Measurements from ENCODE around the gene FHIP1B. TPM values are rescaled to one million over a fixed set of nuclear protein-coding genes. Genes with fewer than 3 reads are reported as not detected.

The FHIP1B gene
- total RNA-seq, 1 donor from 2014 or later: 25.3 TPM

- no peak for DNase-seq
- peaks cover 2% of the 10 kb centered on the region for H3K27me3 Mint-ChIP-seq (ENCODE audit: unreplicated experiment)
- H3K4me1 Mint-ChIP-seq (ENCODE audit: low read depth, unreplicated experiment): peaks cover 8% of the 10 kb centered on the region
- no peak overlapping the region for H3K4me3 Mint-ChIP-seq (ENCODE audit: unreplicated experiment)
- TF ChIP-seq, protein P1, sequence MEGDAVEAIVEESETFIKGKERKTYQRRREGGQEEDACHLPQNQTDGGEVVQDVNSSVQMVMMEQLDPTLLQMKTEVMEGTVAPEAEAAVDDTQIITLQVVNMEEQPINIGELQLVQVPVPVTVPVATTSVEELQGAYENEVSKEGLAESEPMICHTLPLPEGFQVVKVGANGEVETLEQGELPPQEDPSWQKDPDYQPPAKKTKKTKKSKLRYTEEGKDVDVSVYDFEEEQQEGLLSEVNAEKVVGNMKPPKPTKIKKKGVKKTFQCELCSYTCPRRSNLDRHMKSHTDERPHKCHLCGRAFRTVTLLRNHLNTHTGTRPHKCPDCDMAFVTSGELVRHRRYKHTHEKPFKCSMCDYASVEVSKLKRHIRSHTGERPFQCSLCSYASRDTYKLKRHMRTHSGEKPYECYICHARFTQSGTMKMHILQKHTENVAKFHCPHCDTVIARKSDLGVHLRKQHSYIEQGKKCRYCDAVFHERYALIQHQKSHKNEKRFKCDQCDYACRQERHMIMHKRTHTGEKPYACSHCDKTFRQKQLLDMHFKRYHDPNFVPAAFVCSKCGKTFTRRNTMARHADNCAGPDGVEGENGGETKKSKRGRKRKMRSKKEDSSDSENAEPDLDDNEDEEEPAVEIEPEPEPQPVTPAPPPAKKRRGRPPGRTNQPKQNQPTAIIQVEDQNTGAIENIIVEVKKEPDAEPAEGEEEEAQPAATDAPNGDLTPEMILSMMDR (IDR thresholded peaks at IDR 0.05; ENCODE audit: partially characterized antibody, unreplicated experiment): no peak
- H3K36me3 Mint-ChIP-seq (ENCODE audit: unreplicated experiment): no peaks in the 10 kb centered on the region
- no peaks in the 10 kb centered on the region for H3K9me3 Mint-ChIP-seq (ENCODE audit: unreplicated experiment)
- no peak overlapping the region for H3K27ac Mint-ChIP-seq (ENCODE audit: unreplicated experiment)
Measured at GRCh38 chr11:6270584-6271246, 36.3 kb upstream of the FHIP1B start.

DNA sequence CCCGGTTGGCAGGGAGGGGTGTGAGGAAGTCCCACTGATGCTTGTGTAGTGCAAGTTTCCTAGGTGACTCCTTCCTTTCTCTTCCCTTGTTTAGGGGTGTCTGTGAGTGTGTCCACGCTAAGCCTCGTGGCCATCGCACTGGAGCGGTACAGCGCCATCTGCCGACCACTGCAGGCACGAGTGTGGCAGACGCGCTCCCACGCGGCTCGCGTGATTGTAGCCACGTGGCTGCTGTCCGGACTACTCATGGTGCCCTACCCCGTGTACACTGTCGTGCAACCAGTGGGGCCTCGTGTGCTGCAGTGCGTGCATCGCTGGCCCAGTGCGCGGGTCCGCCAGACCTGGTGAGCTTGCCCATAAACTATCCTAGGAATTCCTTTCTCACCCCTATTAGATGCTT is 35.6 kb upstream of the FHIP1B start:
- Mint-ChIP-seq H3K27ac (ENCODE audit: unreplicated experiment) (no peak overlapping the region), H3K36me3 (ENCODE audit: unreplicated experiment) (no peaks in the 10 kb centered on the region), H3K4me3 (ENCODE audit: unreplicated experiment) (no peak overlapping the region), H3K4me1 (ENCODE audit: low read depth, unreplicated experiment) (peaks cover 8% of the 10 kb centered on the region), H3K9me3 (ENCODE audit: unreplicated experiment) (no peaks in the 10 kb centered on the region), H3K27me3 (ENCODE audit: unreplicated experiment) (peaks cover 2% of the 10 kb centered on the region)
- no peak for DNase-seq
- TF ChIP-seq, protein P1 (IDR thresholded peaks at IDR 0.05; ENCODE audit: partially characterized antibody, unreplicated experiment): no peak

DNA sequence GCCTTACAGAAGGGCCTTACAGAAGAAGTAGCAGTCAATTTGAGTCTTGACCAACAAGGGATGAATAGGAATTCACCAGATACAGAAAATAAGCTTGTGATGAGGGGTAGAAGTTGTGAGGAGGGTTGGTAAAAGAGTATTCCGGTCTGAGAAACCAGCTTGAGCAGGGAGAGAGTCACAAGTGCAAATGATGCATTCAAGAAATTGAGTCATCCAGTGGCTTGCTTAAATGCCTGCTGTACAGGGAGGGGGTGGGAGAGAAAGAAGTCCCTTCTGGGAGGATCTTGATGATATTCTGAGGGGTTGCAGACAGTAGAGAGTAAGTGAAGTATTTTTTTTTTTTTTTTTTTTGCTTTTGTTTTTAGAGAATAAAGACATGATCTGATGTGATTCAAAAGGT is 34.4 kb upstream of the FHIP1B start:
- Mint-ChIP-seq H3K36me3 (ENCODE audit: unreplicated experiment) (no peaks in the 10 kb centered on the region), H3K4me1 (ENCODE audit: low read depth, unreplicated experiment) (peaks cover 8% of the 10 kb centered on the region), H3K27ac (ENCODE audit: unreplicated experiment) (no peak overlapping the region), H3K27me3 (ENCODE audit: unreplicated experiment) (peaks cover 2% of the 10 kb centered on the region), H3K9me3 (ENCODE audit: unreplicated experiment) (no peaks in the 10 kb centered on the region), H3K4me3 (ENCODE audit: unreplicated experiment) (no peak overlapping the region)
- DNase-seq: no peak
- TF ChIP-seq, protein P1 (IDR thresholded peaks at IDR 0.05; ENCODE audit: partially characterized antibody, unreplicated experiment): no peak

DNA sequence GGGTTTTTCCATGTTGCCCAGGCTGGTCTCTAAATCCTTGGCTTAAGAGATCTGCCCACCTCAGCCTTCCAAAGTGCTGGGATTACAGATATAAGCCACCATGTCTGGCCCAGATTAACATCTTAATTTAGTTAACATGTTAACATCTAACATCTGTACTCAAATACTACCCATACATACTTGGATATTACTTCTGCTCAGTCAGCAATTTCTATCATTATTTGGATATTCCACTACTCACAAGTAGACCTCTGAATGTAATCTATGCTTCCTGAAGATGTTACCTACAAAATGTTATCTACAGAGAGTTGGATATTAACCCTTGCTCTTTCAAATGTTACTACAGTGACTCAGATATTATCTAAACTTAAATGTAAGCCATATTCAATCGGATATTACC is 29.2 kb upstream of the FHIP1B start:
- no peaks in the 10 kb centered on the region for H3K27me3 Mint-ChIP-seq (ENCODE audit: unreplicated experiment)
- H3K36me3 Mint-ChIP-seq (ENCODE audit: unreplicated experiment): no peaks in the 10 kb centered on the region
- no peak for DNase-seq
- TF ChIP-seq, protein P1 (IDR thresholded peaks at IDR 0.05; ENCODE audit: partially characterized antibody, unreplicated experiment): no peak
- H3K9me3 Mint-ChIP-seq (ENCODE audit: unreplicated experiment): peaks cover 1% of the 10 kb centered on the region
- H3K4me1 Mint-ChIP-seq (ENCODE audit: low read depth, unreplicated experiment): no peaks in the 10 kb centered on the region
- no peak overlapping the region for H3K4me3 Mint-ChIP-seq (ENCODE audit: unreplicated experiment)
- no peak overlapping the region for H3K27ac Mint-ChIP-seq (ENCODE audit: unreplicated experiment)

GRCh38 chr11:6260207-6260726 is 25.8 kb upstream of the FHIP1B start:
- Mint-ChIP-seq H3K4me1 (ENCODE audit: low read depth, unreplicated experiment) (no peaks in the 10 kb centered on the region), H3K9me3 (ENCODE audit: unreplicated experiment) (peaks cover 1% of the 10 kb centered on the region), H3K27ac (ENCODE audit: unreplicated experiment) (no peak overlapping the region), H3K4me3 (ENCODE audit: unreplicated experiment) (no peak overlapping the region), H3K36me3 (ENCODE audit: unreplicated experiment) (no peaks in the 10 kb centered on the region), H3K27me3 (ENCODE audit: unreplicated experiment) (peaks cover 2% of the 10 kb centered on the region)
- TF ChIP-seq, protein P1 (IDR thresholded peaks at IDR 0.05; ENCODE audit: partially characterized antibody, unreplicated experiment): no peak
- DNase-seq: no peak
